Coronary artery (tissue), 2 donors: Measurements from ENCODE around the gene UGT1A5.

Experiments used
- DNase-seq: peaks from one replicate; pipeline ENCODE4 v3.0.0-alpha.2; 2017; ENCODE audit warnings: low spot score
- H3K27ac ChIP-seq, 2 donors: fragments of 200-600 bp; sonication (generic); one replicate each; pipeline ENCODE4 v1.5.1; 2016 to 2019
- H3K4me3 ChIP-seq: fragments of 200-600 bp; sonication (generic); 2 replicates; pipeline ENCODE4 v1.5.1; 2016; ENCODE audit warnings: mild to moderate bottlenecking, moderate library complexity
- TF ChIP-seq, protein P1 (sequence below): fragments of 200-600 bp; sonication (generic); IDR thresholded peaks from one replicate; pipeline ENCODE4 v1.5.1; 2019; ENCODE audit warnings: antibody characterized with exemption

Gene UGT1A5

DNA sequence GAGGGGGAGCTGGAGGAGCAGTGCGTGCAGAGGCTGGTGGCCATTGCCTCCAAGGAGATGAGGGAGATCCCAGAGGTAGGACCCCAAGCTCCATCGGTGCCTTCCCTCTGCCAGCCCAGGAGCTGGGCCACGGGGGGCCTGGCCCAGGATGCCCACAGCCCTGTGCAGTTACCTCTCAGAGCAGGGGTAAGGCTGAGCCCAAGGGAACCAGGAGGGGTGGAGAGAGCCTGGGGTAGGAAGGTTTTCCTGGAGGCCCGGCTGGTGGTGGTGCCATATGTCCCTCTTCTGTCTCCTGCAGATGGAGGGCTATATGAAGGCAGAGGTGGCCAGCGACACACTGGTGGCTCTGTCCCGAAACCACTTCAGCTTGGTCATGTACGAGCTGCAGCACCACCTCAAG is 76.8 kb downstream of the UGT1A5 start:
- TF ChIP-seq, protein P1, sequence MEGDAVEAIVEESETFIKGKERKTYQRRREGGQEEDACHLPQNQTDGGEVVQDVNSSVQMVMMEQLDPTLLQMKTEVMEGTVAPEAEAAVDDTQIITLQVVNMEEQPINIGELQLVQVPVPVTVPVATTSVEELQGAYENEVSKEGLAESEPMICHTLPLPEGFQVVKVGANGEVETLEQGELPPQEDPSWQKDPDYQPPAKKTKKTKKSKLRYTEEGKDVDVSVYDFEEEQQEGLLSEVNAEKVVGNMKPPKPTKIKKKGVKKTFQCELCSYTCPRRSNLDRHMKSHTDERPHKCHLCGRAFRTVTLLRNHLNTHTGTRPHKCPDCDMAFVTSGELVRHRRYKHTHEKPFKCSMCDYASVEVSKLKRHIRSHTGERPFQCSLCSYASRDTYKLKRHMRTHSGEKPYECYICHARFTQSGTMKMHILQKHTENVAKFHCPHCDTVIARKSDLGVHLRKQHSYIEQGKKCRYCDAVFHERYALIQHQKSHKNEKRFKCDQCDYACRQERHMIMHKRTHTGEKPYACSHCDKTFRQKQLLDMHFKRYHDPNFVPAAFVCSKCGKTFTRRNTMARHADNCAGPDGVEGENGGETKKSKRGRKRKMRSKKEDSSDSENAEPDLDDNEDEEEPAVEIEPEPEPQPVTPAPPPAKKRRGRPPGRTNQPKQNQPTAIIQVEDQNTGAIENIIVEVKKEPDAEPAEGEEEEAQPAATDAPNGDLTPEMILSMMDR: no peak
- Histone ChIP-seq H3K27ac (no peak overlapping the region), H3K4me3 (no peak overlapping the region)
- DNase-seq: no peak

DNA sequence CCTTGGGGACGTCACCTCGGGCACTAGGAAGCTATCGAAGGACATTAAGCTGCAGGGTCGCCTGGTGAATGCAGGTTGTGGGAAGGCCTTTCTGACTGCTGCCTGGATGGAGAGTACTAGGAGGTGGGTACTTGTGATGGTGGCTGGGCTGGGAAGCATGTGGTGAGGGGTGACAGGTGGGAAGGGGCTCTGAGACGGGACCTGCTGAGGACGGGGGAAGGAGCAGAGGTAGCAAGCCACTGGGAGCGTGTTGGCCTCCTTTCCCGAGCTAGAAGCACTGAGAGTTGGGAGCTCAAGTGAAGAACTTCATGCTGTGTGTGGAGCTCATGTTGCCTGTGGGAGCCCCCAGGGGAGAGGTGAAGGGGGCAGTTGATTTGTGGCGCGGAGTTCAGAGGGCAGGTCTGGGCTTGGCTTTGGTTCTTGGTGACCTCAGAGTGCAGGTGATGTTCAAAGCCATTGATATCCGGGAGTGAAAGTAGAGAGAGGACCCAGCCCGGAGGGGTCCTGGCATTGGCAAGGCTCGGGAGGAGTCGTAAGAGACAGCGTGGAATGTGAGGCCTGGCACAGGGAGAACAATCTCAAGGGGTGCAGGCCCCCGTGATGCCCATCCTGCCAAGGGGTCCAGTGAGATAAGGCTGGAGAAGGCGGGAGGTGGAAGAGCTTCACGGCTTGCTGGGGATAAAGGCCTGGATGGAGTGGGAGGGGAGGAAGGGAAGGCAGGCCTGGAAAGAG is 78.6 kb downstream of the UGT1A5 start:
- no peak overlapping the region for H3K4me3 ChIP-seq

DNA sequence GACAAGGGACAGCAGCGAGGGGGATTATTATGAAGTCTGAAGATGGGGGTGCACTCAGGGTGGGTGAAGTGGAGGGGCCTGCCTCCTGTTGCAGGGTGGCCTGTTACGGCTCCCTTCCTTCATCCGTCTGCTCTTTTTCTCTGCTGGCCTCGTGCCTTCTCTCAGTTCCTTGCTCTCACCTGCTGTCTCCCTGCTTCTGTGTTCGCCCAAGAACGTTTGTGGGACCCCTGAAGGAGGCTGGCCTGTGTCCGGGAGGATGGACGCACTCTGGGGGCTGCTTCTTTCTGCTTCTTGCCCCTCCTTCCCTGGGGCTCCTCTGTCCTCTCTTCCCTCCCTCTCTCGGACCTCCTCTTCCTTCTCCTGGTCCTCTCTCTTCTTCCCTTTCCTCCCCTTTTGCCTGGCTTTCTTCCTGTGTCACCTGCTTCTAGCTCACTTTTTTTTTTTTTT is 79.2 kb downstream of the UGT1A5 start:
- TF ChIP-seq, protein P1: no peak
- no peak overlapping the region for H3K4me3 ChIP-seq
- no peak for DNase-seq
- no peak overlapping the region for H3K27ac ChIP-seq

More for the DNA sequence above, 78.6 kb downstream of the UGT1A5 start:
- no peak for DNase-seq
- TF ChIP-seq, protein P1: no peak
- no peak overlapping the region for H3K27ac ChIP-seq

DNA sequence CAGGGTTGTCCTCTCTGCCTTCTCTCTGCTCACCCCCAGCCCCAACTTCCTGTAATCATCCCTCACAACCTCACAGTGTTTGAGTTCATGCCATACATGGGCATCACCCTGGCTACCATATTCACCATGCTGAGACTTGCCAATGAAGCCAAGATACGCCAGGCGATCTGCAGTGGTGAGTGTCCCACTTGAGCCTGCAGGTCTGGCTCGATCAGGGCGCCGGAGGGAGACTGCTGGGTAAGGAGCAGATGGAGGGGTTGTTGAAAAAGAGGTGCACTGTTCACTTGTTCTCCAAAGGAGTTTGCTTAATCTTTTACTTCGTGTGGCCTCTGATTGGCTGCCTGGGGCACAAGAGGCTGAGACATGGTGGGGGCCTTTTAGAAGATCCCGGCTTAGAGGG is 80.0 kb downstream of the UGT1A5 start:
- no peak overlapping the region for H3K27ac ChIP-seq
- DNase-seq: no peak
- TF ChIP-seq, protein P1: no peak
- no peak overlapping the region for H3K4me3 ChIP-seq

DNA sequence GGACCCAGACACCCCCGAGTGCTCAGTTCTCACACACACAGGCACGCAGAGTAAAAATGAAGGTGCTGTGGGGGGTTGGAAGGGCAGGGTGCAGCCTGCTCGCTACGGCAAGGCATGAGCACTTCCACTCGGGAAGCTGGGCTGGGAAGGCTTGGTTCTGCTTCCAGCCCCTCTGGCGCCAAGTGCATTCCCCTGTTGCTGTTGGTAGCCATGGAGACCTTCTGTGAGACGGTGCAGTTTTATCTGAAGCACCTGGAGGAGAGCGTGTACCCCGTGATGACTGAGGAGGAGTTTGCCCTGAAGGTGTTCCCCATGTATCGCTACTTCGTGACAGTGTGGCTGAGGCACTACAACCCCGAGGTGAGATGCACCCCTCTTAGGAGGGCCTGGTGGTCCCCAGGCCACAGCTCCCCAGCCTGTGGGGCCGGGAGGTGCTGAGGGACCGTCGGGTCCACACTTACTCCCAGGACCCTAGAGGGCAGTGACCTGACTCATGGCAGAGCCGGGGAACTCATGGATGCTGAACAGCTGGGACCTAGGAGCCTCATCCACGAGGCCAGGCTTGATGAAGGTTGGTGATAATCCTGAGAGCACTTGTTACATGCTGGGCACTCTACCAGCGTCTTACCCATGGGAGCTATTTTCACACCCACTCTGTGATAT is 80.9 kb downstream of the UGT1A5 start:
- TF ChIP-seq, protein P1: no peak
- Histone ChIP-seq H3K27ac (no peak overlapping the region), H3K4me3 (no peak overlapping the region)
- no peak for DNase-seq

DNA sequence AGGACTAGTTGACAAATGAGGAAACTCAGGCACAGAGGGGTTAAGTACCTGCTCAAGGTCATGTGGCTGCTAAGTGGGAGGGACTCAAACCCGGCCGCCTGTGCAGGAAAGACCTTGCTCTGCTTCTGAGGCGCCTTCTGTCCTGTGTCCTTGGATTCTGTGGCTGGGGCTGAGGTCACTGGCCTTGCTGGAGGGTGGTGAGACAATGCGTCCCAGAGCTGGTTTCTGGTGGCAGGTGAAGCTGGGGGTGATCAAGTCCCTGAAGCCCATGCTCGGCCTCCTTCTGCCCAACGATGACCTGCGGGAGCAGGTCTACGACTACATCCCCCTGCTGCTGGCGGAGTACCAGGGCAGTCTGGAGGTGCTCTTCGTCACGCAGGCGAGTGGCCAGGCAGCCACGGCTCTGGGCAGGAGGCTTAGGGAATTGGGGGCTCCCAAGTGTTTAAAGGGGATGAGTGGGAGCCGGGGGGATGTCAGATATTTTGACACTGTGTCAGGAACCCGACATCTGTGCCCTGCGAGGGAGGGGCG is 81.5 kb downstream of the UGT1A5 start:
- Histone ChIP-seq H3K27ac (no peak overlapping the region), H3K4me3 (no peak overlapping the region)
- no peak for DNase-seq
- TF ChIP-seq, protein P1: no peak
